GM10248 (cell line): ENCODE data around the gene GRHPR.

Source experiments
- CTCF ChIA-PET: fragments of 300-600 bp; sonication (Branson Sonifier 250); formaldehyde crosslinking; extraction: SDS; loops from one replicate; lab custom pipeline; 2021; ENCODE audit warnings: antibody characterized with exemption; lab: Yijun Ruan, JAX
- POLR2A ChIA-PET: fragments of 350-650 bp; sonication (Branson Sonifier 250); formaldehyde crosslinking; extraction: SDS; loops from one replicate; lab custom pipeline; 2020; ENCODE audit warnings: antibody characterized with exemption; lab: Yijun Ruan, JAX
- DNase-seq: peaks from one replicate; pipeline ENCODE4 v3.0.0; 2012; ENCODE audit errors: extremely low spot score
- CTCF ChIP-seq: IDR thresholded peaks from 2 replicates; pipeline ENCODE4 v1.5.1; 2012; ENCODE audit warnings: mild to moderate bottlenecking, low read depth; ENCODE audit errors: extremely low read depth, missing control alignments, control extremely low read depth

The GRHPR gene

DNA sequence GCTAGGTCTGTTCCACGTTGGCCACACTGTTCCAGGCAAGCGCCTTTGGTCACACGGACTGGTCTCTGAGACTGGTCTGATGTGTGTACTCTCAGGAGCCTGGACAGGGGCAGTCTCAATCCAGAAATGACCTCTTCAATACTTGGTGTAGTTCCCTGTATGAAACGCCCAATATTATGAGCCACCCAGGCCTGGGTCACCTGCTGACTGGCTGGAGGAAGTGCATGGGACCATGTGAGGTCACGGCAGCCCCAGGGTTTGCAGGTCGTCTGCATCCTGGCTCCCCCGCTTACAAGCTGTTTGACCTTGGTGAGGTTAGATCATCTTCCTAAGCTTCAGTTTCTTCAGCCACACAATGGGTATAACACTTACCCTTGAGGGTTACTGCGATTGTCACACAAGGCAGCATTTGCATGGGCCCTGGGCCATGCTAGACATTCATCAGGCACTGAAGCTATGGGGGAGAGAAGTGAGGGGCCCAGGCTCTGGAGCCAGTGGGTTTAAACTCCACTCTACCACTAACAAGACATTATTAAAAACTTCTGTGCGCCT is 5.2 kb upstream of the GRHPR start:
- no peak for TF ChIP-seq CTCF
- no peak for DNase-seq
- ChIA-PET POLR2A (no interaction called here), CTCF (interaction anchor here (1.0 to 22.3 kb wide), 2 partner anchors 11 to 27 kb away, joined by 4 to 359 read pairs; no protein-coding TSS in a partner anchor)

- DNase-seq, result no peak
- CTCF ChIA-PET, result interaction anchor here (1.0 to 22.3 kb wide), 5 partner anchors 8 to 93 kb away, joined by 3 to 359 read pairs (median 4); no protein-coding TSS in a partner anchor
- POLR2A ChIA-PET, result no interaction called here
- no peak for TF ChIP-seq CTCF
Observed at GRCh38 chr9:37417857-37418618, 4.5 kb upstream of the GRHPR start.

- ChIA-PET POLR2A (no interaction called here), CTCF (interaction anchor here (1.2 to 22.3 kb wide), 4 partner anchors 10 to 92 kb away, joined by 3 to 359 read pairs (median 4); no protein-coding TSS in a partner anchor)
- no peak for TF ChIP-seq CTCF
- DNase-seq, result no peak
Observed at GRCh38 chr9:37419204-37419603, 3.3 kb upstream of the GRHPR start.

GRCh38 chr9:37420271-37421215 is 2.0 kb upstream of the GRHPR start:
- ChIA-PET POLR2A (no interaction called here), CTCF (interaction anchor here (7.4 kb wide), 1 partner anchor 9 kb away, joined by 49 read pairs; no protein-coding TSS in a partner anchor)
- TF ChIP-seq CTCF, result no peak
- DNase-seq, result no peak

DNA sequence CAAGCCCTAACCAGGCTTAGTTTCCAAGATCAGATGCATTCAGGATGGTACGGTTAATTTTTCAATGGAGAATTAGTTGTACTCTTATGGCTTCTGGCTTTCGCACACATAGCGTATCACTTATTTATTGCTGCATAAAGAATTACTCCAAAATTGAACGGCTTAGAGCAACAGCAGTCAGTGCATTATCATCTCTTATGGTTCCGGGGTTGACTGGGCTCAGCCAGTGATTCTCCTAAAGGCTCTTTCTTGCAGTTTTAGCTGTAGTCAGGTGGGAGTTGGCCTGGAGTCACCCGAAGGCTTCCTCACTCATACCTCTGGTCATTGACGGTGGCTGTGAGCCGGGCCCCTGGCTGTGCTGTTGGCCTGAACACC is 595 bp upstream of the GRHPR start:
- no peak for TF ChIP-seq CTCF
- CTCF ChIA-PET, result interaction anchor here (1.1 to 7.4 kb wide), 2 partner anchors 10 to 39 kb away, joined by 3 to 49 read pairs; no protein-coding TSS in a partner anchor
- POLR2A ChIA-PET, result interaction anchor here (1.1 kb wide), 1 partner anchor 11 kb away, joined by 4 read pairs; no protein-coding TSS in a partner anchor
- DNase-seq, result no peak

DNA sequence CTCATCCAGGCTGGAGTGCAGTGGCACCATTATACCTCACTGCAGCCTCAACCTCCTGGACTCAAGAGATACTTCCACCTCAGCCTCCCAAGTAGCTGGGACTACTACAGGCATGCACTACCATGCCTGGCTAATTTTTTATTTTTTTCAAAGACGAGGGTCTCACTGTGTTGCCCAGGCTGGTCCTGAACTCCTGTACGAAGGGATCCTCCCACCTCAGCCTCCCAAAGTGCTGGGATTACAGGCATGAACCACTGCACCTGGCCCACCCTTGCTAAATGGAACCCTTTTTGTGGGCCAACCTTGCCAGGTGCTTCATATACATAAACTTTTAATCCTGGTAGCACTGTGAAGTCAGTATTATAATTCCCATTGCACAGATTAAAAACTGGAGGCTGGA is 1.0 kb downstream of the GRHPR start:
- no peak for DNase-seq
- ChIA-PET CTCF (interaction anchor here (1.2 to 7.4 kb wide), 4 partner anchors 8 to 16 kb away, joined by 3 to 49 read pairs (median 7); no protein-coding TSS in a partner anchor), POLR2A (no interaction called here)
- no peak for TF ChIP-seq CTCF
